Jurkat, Clone E6-1 (cell line): ENCODE data around the gene CHST13.

Experiments
- DNase-seq: peaks from one replicate; pipeline ENCODE4 v3.0.0-alpha.2; 2011; ENCODE audit warnings: low read depth, low spot score
- H3K4me3 ChIP-seq: 2 replicates; pipeline ENCODE4 v1.5.1; 2011; ENCODE audit warnings: mild to moderate bottlenecking, low read length, control low read depth, moderate library complexity

CHST13 gene

DNA sequence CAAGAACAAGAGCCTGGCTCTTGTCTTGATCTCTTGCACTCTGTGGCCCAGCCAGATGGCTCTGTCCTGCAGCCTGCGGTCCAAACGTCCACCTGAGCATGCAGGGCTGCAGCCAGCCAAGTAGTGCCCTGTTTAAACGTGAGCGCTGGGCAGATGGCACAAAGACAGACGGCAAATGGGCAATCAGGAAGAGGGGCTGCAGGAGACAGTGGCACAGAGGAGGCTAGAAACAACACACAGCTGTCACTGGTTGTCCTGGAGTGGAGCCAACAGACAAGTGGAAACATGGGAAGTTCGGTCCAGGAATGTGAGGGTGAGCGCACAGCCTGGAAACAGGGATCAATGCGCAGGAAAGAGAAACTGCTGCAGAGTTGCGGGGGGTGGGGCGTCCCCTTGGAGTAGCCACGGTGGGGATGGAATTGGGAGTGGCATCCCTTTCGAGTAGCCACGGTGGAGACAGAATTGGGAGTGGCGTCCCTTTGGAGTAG lies 37.6 kb upstream of the CHST13 start:
- H3K4me3 ChIP-seq = no peak overlapping the region
- no peak for DNase-seq

DNA sequence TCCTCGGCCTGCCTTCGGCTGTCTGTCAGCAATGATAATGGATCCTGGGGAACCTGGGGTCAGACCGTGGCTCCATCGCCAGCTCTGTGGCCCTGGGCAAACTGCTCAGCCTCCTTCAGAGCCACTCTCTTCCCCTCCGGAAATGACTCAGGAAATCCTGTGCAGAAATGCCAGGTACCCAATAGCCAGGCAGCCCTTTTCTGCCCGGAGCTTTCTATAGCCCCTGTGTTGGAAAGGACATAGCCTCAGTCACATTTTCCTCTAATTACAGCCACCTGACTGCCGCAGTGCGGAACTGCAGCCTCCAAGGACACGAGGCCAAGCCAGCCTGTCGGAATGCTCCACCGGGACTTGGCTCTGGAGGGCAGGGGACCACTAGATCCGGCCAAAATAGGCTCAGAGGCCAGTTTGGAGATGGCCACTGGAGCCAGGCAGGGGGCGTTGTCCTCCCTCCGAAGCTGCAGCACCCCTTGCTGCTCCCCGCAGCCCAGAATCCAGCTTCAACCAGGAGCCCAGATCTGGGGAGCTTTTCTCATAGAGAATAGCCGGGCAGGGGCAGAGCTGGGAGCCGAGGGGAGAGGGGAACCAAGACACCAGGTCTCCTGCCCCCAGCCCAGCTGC lies 36.7 kb upstream of the CHST13 start:
- no peak overlapping the region for H3K4me3 ChIP-seq
- DNase-seq = no peak

DNA sequence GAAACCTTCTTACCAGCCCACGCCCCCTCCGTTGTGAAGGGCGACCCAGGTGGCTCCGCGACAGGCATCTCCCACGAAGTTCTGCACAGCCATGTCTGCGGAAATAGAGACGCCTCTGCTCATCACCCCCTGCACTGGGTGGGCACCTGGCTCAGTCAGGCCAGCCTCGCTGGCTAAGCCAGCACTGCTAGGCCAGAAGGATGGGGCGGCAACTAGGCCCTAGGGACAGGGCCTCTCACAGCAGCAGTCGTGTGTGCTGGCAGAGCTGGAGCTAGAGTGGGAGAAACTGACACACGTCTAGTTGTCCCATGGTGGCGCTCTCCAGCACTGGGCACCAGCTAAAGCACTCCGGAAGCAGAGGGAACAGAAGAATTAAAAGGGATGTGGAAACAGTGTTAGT lies 35.8 kb upstream of the CHST13 start:
- H3K4me3 ChIP-seq = no peak overlapping the region
- no peak for DNase-seq

DNA sequence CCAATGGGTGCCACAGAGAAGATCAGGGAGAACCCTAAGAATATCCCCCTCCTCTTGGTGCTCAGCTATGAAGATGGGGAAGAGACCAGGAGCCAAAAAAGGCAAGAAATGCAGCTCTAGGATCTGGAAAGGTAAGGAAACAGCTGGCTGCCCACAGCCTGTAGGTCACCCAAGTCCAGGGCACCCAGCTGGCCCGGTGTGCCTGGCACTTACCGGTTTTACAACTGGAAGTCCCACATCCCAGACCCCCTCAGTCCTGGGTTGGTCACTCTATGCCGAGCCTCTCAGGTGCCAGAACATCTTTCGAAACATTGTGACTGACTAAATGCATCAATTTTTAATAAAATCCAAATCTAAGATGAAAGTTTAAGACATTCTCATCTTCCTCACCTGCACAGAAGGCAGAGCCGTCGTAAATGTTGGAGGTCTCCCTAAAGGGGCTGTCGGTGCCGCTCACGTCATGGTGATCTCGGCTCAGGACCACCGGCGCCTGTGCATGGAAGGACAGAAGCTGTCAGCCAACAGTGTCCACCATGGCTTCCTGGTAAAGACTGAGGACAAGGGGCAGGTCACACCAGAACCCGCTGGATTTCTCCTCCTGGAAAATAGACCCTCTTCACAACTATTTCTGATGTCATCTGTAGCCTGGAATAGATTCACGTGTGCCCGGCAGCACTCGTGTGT lies 34.9 kb upstream of the CHST13 start:
- DNase-seq = no peak
- H3K4me3 ChIP-seq = no peak overlapping the region

DNA sequence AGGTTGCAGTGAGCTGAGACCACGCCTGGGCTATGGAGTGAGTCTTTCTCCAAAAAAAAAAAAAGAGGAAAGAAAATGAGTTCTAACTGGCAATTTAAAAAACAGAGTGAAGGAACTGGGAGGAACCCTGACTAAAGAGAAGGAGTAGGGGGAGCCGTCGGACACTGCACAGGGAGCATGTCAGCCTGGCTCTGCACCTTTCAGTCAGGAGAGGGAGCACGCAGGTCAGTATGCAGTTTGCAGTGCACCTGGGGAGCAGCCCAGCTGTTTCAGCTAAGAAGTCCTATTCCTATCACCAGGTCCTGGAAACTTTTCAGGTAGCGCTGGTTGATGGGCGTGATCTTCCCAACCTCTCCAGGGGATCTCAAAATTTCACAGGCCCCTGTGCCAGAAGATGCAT lies 33.3 kb upstream of the CHST13 start:
- DNase-seq = no peak
- H3K4me3 ChIP-seq = no peak overlapping the region

DNA sequence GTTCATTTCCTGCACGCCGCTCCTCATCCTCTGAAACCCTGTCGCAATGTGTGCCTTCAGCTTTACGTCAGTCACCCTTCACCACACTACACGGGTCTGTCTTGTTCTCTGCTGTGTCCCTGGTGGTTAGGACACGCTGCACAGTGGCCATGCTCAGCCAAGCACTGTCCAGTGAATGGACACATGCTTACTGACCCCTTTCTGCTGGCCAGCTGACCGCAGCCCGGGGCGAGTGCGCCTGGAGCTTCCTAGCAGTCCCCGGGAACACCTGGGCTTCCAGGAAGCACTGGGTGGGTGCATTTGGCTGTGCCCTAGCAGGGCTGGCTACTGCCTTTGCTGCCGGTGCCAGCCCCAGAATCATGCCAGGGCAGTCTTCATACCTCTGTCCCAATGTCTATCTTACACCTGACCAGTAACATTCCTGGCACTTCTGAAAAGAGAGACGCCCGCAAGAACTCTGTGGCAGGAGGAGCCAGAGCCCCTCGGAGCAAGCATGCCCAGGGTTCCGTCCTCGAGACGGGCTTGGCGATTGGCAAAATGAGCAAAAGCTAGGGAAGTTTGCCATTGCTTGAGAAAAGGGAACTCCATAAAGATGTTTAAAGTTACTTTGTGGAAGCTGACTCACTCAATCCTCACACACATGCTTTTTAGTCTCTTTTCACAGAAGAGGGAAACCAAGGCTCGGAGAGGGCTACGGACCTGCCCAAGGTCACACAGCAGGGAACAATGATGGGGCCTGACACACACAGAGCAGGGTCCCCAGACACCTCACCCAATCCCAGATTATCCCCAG lies 32.5 kb upstream of the CHST13 start:
- no peak for DNase-seq
- no peak overlapping the region for H3K4me3 ChIP-seq

DNA sequence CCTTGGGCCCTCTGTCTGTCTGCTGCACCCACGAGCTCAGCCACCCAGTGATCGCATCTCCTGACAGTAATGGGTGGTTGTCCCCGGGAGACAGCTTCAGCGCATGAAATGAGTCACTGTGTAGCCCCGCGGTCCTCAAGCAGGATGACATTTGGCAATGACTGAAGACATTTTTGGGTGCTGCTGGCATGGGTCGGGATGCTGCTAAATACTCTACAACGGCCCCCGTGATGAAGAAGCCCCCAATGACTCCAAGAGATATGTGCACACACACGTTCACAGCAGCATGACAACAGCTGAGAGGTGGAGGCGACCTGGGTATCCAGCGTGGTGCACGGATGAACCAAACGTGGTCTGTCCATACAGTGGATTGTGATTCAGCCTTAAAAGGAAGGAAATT lies 30.9 kb upstream of the CHST13 start:
- no peak overlapping the region for H3K4me3 ChIP-seq
- DNase-seq = no peak

DNA sequence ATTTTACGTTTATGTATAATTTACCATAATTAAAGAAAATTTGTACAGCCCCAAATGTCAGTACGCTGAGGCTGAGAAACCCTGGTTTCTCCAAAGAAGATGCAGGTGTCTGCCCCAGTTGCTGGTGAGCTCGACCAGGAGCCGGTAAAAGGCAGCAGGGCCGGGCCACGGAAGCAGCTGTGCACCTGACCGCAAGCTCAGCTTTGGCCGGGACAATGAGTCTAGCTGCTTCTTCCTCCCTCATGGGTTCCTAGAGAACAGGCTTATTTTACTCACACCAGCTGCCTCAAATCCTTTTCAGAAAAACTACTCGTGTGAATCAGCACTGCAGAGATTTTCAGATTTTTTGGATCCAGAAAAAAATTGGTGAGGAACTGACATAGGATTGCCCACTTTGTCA lies 30.2 kb upstream of the CHST13 start:
- peak overlapping the region; percentile 5 for H3K4me3 ChIP-seq
- peak; percentile 83 for DNase-seq

DNA sequence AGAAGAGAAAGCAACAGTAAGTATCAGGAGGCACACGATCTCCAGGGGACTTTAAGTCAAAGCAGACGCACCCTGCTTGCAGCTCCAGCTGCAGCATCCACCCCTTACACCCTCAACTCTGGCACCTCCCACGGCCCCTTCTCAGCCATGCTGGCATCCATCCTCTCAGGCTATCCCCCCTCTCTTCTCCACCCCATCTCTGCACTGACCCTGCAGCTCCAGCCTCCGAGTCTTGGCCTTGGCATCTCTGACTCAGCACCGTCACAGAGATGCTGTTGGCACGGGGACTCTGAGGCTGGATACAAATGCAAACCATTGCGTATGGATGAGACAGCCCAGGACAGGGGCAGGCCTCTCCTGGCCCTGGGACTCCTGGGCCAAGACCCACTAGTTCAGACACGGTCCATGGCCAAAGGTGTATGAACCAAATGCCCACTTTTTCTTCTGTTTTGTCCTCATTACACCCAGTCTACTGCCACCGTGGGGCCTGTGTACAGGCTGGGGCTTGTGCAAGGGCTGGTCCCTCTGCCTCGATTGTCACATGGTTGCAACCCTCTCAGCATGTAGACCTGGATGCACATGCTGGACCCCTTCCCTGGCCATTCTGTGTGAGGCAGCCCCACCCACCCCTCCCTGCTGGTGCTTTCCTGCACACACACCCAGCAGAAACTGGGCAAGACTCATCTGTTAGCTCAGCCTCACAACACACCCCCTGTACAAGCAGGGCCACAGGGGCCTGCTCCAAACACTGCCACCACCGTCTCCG lies 29.6 kb upstream of the CHST13 start:
- peak; percentile 38 for DNase-seq
- H3K4me3 ChIP-seq = peak overlapping the region; percentile 5; the same call in 1 of the 2 replicates

DNA sequence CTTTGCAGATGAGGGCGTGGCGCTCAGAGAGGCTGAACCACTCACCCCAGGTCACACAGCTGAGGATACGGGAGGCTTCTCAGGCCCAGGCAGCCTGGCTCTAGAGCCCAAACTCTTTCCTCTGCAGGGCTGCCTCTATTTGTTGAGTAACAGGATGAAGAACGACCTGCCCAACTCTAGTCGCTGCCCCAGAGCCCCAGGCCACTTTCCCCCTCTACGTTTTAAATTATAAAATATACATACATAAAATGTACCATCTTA lies 29.1 kb upstream of the CHST13 start:
- no peak overlapping the region for H3K4me3 ChIP-seq
- DNase-seq = no peak

DNA sequence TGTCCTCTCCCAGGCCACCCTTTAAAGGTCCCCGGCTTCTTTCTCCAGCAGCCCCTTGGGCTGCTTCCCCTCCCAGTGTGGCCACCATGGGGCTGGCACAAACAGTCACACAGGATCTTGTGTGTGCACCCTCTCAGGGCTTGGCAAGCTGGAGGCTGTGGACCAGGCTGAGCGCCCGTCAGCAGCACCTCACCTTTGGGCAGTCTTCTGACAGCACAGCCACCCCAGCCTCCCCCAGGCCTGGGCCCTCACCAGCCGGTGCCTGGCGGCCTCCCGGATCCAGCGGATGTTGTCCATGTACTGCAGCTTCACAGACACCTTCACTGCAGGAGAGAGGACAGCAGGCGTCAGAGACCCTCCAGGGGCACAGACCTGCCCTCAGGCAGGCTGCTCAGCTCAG lies 28.2 kb upstream of the CHST13 start:
- no peak for DNase-seq
- no peak overlapping the region for H3K4me3 ChIP-seq

DNA sequence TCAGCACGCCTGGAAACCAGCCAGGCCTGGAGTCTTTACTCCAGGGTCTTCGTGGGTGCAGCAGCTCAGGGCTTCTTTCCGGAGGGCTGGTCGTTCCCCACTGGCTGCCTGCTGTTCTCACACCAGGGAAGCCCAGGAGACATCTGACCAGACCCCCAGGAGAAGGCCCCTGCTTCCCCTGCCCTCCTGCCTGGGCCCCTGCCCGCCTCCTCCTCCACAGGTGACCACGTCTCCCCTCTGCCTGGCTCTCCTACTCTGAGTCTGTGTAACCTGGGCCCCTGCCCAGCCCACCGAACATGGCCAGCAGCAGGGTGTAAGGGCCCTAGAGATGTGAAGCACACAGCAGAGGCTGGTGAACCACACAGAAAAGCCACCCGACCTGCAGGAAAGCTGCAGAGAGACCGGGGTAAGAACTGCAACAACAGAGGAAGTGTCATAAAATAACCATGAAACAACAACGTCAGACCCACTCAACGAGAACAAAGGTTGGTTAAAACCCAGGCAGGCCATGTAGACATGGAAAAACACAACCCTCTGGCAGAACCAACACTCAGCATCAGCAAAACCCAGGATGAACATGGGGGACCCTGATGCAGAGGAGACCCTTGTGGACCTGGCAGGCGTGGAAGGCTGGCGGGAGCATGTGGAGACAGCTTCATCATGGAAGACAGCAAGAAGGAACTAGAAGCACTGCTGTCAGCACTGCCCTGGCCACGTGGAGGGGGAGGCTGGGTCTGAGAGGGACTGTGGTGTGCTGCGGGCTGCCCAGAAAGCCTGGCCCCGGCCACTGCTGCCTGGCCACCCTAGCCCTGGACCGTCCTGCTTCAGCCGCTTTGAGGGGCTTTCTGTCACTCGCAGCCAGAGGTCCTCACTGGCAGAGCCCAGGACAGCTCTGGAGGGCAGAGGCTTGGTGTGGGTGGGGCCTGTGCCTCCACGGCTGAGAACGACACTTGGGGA lies 26.8 kb upstream of the CHST13 start:
- no peak overlapping the region for H3K4me3 ChIP-seq
- DNase-seq = peak; percentile 48

DNA sequence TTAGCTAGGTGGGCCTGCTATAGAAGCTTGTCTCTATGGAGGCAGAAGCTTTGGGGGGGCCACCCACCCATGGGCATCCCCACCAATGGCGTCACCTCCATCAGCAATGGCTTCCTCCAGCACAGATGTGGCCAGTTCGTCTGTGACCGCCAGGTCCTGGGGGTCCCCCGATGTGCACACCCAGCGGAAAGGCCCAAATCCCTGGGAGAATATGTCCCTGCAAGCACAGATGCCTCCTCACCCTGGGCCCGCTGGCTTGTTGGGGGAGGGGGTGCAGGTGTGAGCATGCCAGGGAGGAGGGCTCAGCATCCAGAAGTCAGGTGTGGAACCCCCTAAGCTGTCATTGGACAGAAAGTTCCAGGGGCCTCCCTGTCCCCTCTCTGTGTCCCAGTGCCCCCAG lies 26.0 kb upstream of the CHST13 start:
- DNase-seq = no peak
- H3K4me3 ChIP-seq = no peak overlapping the region

DNA sequence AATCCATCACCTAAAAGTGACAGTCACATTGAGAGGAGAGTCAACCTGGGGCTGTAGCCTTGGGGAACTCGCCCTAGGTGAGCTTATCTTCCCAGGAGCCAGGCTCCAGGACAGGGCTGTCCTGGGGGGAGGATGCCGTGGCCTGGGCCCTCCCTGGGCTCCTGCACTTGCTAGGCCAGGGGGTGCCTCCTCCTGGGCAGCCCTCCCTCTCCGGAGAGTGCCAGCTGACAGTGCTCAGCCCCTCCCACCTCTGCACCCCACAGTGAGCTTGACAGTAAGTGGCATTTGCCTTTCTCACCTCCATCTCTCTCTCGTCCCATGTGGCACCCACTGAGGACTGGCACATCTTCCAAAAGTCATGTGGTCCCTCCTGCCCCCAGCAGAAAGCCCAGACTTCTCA lies 25.5 kb upstream of the CHST13 start:
- H3K4me3 ChIP-seq = no peak overlapping the region
- DNase-seq = no peak

DNA sequence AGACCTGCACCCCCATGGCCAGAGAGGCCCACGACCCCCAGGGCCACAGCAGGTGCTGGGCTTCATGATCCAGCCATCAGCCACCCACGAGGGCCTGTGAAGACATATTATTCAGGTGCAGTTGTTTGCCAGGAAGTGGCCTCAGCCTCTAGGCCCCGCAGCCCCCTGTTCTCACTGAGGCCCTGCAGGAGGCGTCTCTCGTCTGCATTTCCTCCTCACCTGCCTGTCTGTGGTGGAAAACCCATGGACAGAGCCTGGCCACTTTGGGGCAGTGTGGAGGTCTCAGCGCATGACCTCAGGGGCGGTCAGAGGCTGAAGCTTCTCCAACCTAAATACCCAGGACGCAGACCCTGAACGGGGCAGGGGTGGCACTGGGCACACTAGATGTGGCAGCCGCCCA lies 25.0 kb upstream of the CHST13 start:
- DNase-seq = peak; percentile 55
- no peak overlapping the region for H3K4me3 ChIP-seq

DNA sequence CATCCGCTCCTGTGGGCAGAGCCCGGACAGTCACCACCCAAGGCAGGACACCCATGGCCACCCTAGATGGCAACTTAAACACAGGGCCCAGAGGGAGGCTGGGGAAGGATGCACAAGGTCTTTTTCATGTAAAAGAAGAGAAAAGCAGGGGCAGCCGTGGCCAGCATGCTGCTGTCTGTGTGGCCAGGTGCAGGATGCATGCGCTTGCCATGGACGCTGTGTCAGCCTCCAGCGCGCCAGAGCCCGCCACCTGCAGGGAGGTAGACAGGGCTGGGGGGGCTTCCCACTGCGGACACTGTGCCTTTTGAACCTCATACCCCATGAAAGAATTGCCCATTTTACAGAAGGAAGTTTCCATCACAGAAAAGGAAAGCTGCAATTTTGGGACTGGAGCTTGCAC lies 24.6 kb upstream of the CHST13 start:
- H3K4me3 ChIP-seq = no peak overlapping the region
- no peak for DNase-seq

DNA sequence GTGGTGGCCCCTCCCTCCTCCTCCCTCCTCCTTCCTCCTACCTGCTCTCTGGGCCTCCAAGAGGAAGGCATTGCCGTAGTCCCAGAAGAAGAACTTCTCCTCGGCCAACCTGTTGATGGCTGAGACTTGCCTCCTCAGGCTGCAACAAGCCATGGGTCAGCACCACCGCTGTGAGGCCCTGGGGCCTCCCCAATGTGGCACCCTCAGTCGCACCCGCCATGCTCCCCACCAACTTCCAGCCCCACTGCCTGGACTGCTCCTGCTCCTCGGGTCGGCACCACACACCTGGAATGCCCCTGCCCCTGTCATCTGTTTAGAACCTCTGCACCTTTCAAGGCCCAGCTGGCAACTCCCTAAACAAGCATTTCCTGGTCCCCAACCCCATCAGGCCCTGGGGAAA lies 23.9 kb upstream of the CHST13 start:
- no peak for DNase-seq
- H3K4me3 ChIP-seq = no peak overlapping the region

DNA sequence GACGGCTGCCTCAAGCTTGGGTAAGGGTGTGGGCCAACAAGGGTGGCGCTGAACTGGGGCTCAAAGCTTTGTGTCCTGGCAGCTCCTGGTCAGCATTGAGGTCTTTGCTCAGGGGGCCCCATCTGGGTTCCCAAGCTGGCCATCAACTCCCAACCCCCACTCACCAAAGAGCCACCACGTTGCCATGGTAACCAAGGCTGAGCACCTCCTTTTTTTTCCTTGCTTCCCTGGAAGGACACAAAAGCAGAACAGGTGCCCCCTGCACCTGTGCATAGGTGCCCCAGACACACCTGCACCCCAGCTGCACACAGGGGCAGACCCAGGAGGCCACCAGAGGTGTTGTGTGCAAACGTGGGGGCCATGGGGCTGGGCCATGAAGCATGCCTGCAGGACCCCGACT lies 22.9 kb upstream of the CHST13 start:
- DNase-seq = no peak
- H3K4me3 ChIP-seq = no peak overlapping the region

DNA sequence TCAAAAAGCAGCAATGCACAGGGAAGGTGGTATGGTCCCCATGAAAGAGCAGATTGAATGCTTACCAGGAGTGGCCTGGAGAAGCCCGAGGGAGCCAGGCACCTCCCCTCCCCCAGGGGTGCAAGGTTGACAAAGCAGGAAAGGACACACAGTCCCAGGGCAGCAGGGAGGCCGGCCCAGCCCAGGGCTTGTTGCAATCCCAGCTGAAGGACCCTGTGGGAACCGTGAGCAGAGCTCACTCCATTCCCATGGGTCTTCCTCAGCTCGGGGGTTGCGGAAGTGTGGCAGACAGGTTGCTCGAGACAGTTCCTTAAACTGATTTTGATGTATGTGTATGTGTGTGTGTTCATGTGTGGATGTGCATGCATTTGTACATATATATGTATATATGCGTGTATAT lies 22.2 kb upstream of the CHST13 start:
- DNase-seq = no peak
- no peak overlapping the region for H3K4me3 ChIP-seq
